ENCODE results near the gene TXN.

The TXN gene

DNA sequence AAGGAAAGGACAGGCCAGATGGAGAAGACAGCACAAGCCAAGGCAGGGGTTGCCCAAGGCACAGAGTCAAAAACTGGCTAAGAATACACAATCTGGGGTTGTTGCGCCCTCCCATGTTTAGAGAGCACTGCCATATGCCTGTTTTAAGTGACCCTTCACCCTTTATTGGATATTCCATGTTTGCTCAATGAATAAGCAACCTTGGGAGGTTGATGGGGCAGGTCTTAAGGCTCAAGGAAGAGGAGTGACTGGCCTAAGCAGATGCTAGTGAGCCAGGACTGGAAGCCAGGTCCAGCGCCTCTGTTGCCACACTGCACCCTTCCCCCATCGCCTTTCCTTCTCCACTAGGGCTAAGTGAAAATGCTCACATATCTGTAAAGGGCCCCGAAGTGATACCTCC lies 6.7 kb downstream of the TXN start:
- no peak for TF ChIP-seq GATA3 (IDR thresholded peaks at IDR 0.05; ENCODE audit: low read depth, low read length)
- TF ChIP-seq GATA2 (IDR thresholded peaks at IDR 0.05; ENCODE audit: low read depth, low read length), result no peak

DNA sequence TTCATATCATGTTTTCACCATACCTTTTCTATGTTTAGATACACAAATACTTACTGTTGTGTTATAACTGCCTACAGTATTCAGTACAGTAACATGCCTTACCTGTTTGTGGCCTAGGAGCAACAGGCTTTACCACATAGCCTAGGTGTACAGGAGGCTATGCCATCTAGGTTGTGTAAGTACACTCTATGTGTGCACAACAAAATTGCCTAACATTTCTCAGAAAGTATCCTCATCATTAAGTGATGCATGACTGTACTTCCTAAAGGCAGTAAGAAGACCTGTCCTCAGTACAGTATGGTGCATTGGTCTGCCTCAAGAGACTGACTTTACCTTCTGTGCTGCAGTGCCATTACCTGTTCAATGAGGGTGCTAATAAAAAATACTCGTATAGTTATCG lies 7.9 kb downstream of the TXN start:
- no peak for TF ChIP-seq GATA2 (IDR thresholded peaks at IDR 0.05; ENCODE audit: low read depth, low read length)
- TF ChIP-seq GATA3 (IDR thresholded peaks at IDR 0.05; ENCODE audit: low read depth, low read length), result no peak

DNA sequence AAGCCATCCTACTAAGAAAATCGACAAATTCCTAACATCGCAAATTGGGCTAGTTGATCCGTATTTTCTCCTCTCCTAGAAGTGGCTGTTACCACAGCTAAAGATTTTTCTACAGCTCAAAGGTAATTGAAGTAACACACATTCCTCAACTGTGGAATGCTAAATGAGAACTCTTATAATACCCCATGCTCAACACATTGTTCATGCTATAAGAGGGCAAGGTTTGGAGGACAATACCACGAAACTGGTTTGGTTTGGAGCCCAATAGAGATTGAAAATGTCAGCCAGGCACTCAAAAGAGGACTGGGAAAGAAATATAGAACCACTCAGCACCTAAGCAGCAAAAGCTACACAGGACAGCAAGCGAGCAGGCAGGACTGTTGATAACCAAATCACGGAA lies 10.1 kb downstream of the TXN start:
- TF ChIP-seq GATA2 (IDR thresholded peaks at IDR 0.05; ENCODE audit: low read depth, low read length) (no peak), GATA3 (IDR thresholded peaks at IDR 0.05; ENCODE audit: low read depth, low read length) (no peak)

DNA sequence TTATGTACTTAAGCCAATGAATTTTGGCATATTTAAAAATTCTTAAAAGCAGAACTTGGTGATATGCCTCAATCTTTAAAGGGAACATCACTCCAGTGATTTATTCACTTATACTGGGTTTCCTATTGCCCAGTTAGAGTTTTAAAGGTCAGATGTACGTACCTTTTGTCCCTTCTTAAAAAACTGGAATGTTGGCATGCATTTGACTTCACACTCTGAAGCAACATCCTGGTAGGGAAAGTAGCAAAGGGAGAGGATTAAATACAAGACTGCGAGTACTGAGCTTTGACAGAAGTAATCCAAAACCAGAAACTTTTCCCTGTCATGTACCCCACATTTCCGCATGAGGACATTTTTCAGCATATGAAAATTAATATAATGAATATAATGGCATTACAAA lies 11.7 kb downstream of the TXN start:
- TF ChIP-seq GATA2 (IDR thresholded peaks at IDR 0.05; ENCODE audit: low read depth, low read length), result no peak
- no peak for TF ChIP-seq GATA3 (IDR thresholded peaks at IDR 0.05; ENCODE audit: low read depth, low read length)

DNA sequence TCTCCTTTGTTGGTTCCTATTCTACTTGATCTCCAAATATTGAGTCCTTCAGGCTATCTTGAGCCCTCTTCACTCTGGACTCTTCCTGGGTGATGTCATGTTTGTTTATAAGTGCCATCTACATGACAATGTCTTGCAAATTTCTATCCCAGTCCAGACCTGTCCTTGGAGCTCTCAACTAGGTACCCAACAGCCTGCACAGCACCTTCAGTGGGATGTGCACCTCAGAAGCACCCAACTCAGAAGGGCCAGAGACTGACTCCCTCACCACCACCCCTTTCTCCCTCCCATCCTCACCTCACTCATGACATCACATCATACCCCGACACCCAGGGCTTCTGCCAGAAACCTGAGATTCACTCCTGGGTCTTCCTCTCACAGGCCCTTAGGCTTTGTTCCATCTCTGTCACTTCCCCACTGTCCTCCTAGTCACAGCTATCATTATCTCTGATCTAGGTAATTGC lies 14.4 kb downstream of the TXN start:
- TF ChIP-seq GATA3 (IDR thresholded peaks at IDR 0.05; ENCODE audit: low read depth, low read length), result no peak
- TF ChIP-seq GATA2 (IDR thresholded peaks at IDR 0.05; ENCODE audit: low read depth, low read length), result no peak

DNA sequence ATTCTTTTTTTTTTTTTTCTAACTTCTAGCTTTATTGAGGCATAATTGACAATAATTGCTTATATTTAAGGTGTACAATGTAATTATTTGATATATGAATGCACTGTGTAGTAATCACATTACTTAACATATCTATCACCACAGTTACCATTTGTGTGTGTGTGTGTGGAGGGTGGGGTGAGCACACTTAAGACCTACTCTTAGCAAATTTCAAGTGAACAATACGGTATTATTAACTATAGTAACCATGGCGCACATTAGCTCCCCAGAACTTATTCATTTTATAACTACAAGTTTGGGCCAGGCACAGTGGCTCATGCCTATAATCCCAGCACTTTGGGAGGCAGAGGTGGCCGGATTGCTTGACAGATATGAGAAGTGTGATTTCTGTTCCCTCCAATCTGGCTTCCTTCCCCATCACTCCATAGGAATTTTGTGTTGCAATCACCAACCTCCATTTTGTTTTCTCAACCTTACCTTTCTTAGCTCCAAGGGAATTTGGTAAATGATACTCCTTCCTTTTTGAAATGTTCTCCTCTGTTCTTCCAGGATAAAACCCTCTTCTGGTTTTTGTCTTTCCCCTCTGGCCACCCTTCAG lies 14.9 kb downstream of the TXN start:
- TF ChIP-seq GATA3 (IDR thresholded peaks at IDR 0.05; ENCODE audit: low read depth, low read length), result no peak
- TF ChIP-seq GATA2 (IDR thresholded peaks at IDR 0.05; ENCODE audit: low read depth, low read length), result no peak

DNA sequence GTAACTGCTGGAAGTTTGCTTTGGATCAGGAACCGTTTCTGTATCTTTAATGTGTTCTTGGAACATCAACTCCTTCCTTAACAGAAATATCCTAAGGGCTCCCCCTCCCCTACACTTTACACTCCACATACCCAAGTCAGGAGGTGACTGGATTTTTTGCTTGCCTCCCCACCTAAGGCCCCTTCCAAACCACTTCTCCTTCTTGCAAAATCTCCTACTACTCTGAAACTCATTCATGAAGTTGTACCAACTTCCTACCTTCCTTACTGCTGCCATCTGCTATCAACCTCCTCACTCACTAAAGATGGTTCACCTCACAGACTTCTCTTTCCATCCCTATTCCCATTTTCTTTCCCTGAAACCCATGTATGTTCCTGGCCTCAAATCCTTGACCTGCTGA lies 16.1 kb downstream of the TXN start:
- TF ChIP-seq GATA2 (IDR thresholded peaks at IDR 0.05; ENCODE audit: low read depth, low read length), result no peak
- TF ChIP-seq GATA3 (IDR thresholded peaks at IDR 0.05; ENCODE audit: low read depth, low read length), result no peak

DNA sequence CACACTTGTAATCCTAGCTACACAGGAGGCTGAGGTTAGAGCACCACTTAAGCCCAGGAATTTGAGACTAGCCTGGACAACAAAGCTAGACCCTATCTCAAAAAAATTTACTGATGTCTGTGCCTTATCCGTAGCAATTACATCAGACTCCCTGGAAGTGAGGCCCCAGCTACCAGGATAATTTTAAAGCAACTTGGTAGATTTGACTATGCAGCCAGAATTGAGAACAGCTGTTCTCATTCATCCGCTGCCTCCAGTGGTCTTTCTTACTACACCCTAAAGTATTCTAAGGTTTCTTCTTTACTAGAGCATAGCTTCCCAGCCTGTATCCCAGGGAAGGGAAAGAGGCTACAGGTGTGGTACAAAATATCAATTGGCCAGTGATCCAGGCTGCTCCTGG lies 28.0 kb downstream of the TXN start:
- no peak for TF ChIP-seq GATA3 (IDR thresholded peaks at IDR 0.05; ENCODE audit: low read depth, low read length)
- TF ChIP-seq GATA2 (IDR thresholded peaks at IDR 0.05; ENCODE audit: low read depth, low read length), result no peak

DNA sequence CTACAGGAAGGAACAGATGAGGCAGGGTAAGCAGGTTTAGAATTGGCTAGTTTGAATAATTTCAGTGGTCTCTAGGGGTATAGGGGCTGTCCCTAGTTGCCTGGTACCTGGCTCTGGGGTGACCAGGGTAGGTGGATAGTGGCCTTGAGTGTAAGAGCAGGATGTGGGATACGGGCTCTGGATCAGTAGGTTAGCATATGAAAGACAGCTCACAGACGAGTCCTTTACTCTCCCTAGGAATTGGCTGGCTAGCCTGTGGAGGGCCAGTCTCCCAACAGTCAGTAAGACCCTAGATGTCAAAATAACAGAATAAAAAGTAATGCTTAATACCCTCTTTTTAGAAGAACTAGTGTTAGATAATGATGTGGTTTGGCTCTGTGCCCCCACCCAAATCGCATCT lies 31.7 kb downstream of the TXN start:
- no peak for TF ChIP-seq GATA3 (IDR thresholded peaks at IDR 0.05; ENCODE audit: low read depth, low read length)
- no peak for TF ChIP-seq GATA2 (IDR thresholded peaks at IDR 0.05; ENCODE audit: low read depth, low read length)

DNA sequence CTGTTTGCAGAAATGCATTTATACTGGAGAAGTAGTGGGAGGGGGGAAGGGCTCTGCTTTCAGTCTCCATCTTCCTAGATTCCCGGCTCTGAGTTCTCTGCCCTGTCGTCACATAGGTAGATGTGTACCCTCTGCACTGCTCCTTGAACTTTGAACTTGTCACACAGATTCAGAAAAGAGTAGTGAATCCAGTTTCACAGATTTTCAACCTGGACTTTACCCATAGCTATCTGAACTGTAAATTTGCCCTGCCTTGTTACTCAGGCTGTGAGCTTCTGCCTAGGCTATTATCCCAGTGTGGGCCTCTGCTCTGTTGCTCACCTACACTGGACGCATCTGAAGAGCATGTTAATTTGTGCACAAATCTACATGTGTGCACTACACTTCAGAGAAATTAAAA lies 35.5 kb downstream of the TXN start:
- TF ChIP-seq GATA2 (IDR thresholded peaks at IDR 0.05; ENCODE audit: low read depth, low read length), result no peak
- TF ChIP-seq GATA3 (IDR thresholded peaks at IDR 0.05; ENCODE audit: low read depth, low read length), result no peak

DNA sequence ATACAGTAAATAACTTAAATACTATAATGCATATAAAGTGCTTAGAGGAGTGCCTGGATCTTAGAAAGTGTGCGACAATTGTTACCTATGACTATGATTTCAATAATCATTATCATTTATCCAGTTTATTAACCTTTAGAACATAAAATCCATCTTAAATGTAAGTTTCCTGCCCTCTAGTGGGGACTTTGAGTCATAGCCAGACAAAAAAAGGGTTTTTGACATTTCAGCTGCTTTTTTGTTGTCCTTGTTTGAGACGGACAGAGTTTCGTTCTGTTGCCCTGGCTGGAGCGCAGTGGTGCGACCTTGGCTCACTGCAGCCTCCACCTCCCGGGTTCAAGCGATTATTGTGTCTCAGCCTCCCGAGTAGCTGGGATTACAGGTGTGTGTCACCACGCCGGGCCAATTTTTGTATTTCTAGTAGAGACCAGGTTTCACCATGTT lies 38.6 kb downstream of the TXN start:
- no peak for TF ChIP-seq GATA2 (IDR thresholded peaks at IDR 0.05; ENCODE audit: low read depth, low read length)
- TF ChIP-seq GATA3 (IDR thresholded peaks at IDR 0.05; ENCODE audit: low read depth, low read length), result no peak

DNA sequence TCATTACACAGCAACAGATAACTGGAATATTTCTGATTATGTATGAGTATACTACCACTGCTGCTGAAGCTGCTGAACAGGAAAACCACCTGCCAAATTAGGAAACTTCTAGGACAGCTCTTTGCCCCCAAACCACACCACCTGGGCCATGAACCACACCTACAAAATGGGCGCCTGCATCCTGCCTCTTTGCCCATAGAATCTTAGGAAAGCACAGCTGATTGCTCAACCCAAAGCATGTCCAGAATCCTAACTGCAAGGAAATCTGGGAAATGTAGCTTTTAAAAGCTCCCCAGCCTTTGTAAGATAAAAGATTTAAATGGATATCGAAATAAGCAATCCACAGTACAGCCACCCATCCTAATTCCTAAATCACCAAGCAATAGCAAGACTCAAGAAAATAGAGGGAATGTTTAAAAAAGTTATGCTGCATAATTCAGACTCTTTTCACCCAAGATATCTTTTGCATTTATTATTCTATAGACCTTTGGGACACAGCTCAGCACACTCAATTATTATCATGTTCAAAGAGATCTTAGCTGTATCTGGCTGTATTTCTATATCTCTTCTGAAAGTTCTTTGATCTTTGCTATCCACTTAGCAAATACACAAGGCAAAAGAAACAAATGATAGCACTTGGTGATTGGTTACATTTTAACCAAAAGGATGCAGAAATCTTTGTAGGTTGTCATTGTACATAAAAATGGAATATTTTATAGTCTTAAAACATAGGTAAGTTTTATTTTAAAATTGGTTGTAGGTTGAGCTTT lies 41.5 kb downstream of the TXN start:
- TF ChIP-seq GATA3 (IDR thresholded peaks at IDR 0.05; ENCODE audit: low read depth, low read length) (no peak), GATA2 (IDR thresholded peaks at IDR 0.05; ENCODE audit: low read depth, low read length) (no peak)

DNA sequence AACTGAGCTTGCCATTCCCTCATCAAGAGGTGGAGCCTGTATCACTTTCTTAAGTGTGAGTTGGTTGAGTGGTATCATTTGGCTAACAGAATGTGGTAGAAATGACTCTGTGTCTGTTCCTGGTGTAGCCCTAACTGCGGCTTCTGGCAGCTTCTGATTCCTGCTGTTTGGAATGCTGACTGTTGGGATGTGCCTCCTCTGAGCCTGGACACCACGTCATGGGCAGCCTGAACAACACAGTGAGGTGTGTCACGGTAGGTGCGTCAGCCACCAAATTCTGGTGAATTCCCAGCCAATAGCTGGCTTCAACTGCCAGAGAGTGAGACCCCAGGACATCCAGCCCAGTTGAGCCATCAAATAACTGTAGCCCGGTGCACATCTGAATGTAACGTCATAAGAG lies 42.2 kb downstream of the TXN start:
- TF ChIP-seq GATA3 (IDR thresholded peaks at IDR 0.05; ENCODE audit: low read depth, low read length) (no peak), GATA2 (IDR thresholded peaks at IDR 0.05; ENCODE audit: low read depth, low read length) (no peak)

DNA sequence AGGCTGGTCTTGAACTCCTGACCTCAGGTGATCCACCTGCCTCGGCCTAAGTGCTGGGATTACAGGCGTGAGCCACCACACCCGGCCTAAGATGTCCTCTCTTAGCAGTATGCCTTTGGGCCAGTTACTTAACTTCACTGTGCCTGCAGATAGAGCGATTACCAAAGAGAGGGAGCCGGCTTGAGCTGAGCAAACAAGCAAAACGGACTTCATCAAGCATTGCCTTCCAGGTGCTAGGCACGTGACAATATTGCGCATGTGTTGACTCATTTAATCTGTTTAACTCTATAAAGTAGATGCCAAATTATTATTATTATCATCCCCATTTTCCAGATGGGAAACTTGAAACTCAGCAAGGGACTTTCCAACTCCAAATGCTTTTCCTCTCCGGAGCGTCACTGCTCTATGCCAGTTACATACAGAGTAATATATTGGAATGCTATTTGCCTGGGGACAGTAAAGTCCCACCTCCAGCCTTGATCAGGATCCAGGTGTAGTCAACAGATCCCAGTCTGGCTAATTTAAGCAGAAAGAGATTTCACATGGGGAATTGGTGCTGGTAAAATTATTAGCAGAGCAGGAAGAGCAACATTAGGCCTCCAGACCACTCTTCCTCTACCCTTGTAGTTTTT lies 42.8 kb downstream of the TXN start:
- TF ChIP-seq GATA2 (IDR thresholded peaks at IDR 0.05; ENCODE audit: low read depth, low read length), result no peak
- TF ChIP-seq GATA3 (IDR thresholded peaks at IDR 0.05; ENCODE audit: low read depth, low read length), result no peak

DNA sequence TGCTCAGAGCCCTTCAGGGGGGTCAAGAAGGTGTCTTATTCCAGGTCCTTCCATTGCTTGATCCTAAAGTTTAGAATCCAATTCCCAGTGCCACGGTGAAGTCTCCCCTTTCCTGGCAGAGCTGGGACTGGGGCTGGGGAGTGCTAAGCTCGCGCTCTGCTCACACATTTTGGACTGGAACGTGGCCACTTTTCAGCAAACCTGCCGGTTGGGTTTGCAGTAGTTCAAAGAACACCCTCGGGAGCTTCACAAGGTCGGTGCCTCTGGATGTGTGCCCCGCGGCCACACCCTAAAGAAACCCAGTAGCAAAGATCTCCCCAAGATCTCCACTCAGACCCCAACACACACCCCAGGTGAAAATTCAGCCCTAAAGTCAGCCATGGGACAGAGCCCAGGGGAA lies 48.3 kb downstream of the TXN start, which contains the start of gene C9orf152:
C9orf152 (minus strand) TSS at position 129 of the 400 bp plus-strand sequence. CDS start 580 bp downstream, outside the sequence.
- TF ChIP-seq GATA2 (IDR thresholded peaks at IDR 0.05; ENCODE audit: low read depth, low read length) (no peak), GATA3 (IDR thresholded peaks at IDR 0.05; ENCODE audit: low read depth, low read length) (no peak)
